ENCODE data around the gene EEF1B2. TPM values are rescaled to one million over a fixed set of nuclear protein-coding genes. Genes with fewer than 3 reads are reported as not detected.
"Not testable (repeated sequence)": the region's sequence is repeated elsewhere in the genome, so short reads cannot be mapped to it uniquely, and the experiment has no call there.

EEF1B2 gene
- total and polyA plus RNA-seq, 2 of the 13 experiments (the other 11 are each of a cell fraction or from before 2014, with no cell fraction given) = 1,284 to 1,731 TPM

DNA sequence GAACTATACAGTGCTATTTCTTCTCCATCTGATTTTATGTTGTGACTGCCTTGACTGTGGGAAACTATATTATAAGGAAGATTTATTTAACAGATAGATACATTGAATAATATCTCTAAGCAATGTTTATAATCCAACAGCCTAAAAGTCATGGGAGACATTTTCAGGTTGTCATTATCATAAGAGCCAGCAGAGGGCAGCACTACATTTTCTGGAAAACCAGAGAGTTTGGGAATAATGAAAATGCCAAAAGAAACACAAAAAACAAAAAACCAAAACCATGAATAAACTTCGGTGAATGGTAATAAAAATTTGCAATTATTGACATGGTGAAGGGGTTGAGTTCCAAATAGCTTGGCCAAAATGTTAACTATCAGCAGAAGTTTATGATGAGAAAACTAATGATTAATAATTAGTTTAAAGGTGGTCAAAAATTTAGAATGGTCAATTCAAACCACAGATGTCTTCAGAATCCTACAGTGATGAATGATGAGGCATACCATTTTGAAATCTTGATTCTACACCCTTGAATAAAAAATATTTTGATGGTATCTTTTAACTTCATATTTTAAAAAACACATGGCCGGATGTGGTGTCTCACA lies 4.7 kb downstream of the EEF1B2 start (continued):
- TF ChIP-seq KDM3A (CRISPR knock-in tag; IDR thresholded peaks at IDR 0.05; ENCODE audit: low read depth) = 0 out of 2 replicates have a peak, but pooled peaks have one; percentile 36
- peak; percentile 77; the same call in 1 of the 2 replicates for TF ChIP-seq TOE1 (CRISPR knock-in tag; IDR thresholded peaks at IDR 0.05)
- no peak for TF ChIP-seq HOXA9 (CRISPR knock-in tag; IDR thresholded peaks at IDR 0.05; ENCODE audit: borderline replicate concordance)
- TF ChIP-seq SMC3 (IDR thresholded peaks at IDR 0.05; ENCODE audit: low read length) = peak; percentile 55
- 0 out of 2 replicates have a peak, but pooled peaks have one; percentile 15 for TF ChIP-seq ZNF24 (IDR thresholded peaks at IDR 0.05)

DNA sequence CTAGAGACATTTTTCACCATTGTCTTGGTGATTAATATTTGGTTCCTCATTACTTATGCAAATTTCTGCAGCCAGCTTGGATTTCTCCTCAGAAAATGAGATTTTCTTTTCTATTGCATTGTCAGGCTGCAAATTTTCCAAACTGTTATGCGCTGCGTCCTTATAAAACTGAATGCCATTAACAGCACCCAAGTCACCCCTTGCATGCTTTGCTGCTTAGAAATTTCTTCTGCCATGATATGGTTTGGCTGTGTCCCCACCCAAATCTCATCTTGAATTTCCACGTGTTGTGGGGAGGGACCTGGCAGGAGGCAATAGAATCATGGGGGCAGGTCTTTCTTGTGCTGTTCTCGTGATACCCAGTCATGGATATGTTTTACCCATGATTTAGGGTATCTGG lies 8.5 kb downstream of the EEF1B2 start:
- H4K20me1 ChIP-seq (ENCODE audit: insufficient read depth, low read length); H3K9ac ChIP-seq (ENCODE audit: insufficient read depth, low read depth, low read length); ATAC-seq; H3K9me3 ChIP-seq (ENCODE audit: low read length); FAIRE-seq; POLR2A ChIA-PET; H3K36me3 ChIP-seq (replicated peaks in 1 of 2; ENCODE audit: control insufficient read depth in 1 of 2, insufficient read depth in 2 of 2, low read length in 2 of 2); H2AFZ ChIP-seq (ENCODE audit: low read length); H3K4me3 ChIP-seq (replicated peaks in 1 of 3; ENCODE audit: insufficient read depth in 1 of 3, low read depth in 2 of 3, low read length in 3 of 3); H3K4me2 ChIP-seq (ENCODE audit: low read depth, low read length); H3K27me3 ChIP-seq (ENCODE audit: control insufficient read depth in 1 of 2, insufficient read depth in 2 of 2, low read length in 2 of 2); in situ Hi-C loops (cut with HindIII; ENCODE audit: extremely low pct_ligation_motif_present, low pct_unique_long_range_greater_than_20kb); DNase-seq (ENCODE audit: low spot score); H3K27ac ChIP-seq (ENCODE audit: extremely low read length, insufficient read depth, low read length); H3K79me2 ChIP-seq (ENCODE audit: insufficient read depth, low read length); CTCF ChIA-PET (ENCODE audit: low intra/inter-chr PET ratio, low total read pairs); BruUV-seq (replicated peaks); H3K4me1 ChIP-seq (ENCODE audit: insufficient read depth, low read length): not testable (repeated sequence)
- intact Hi-C loops (cut with micrococcal nuclease; ENCODE audit: unreplicated experiment) = loop anchor here (10.0 kb wide), 1 partner anchor 387 kb away; no protein-coding TSS in a partner anchor
- peak; percentile 95 for TF ChIP-seq ZNF841 (CRISPR knock-in tag; IDR thresholded peaks at IDR 0.05; ENCODE audit: borderline replicate concordance)
- WGBS (ENCODE audit: low lambda C conversion rate) = 91% methylated on average over 4 of the region's 4 CpGs

DNA sequence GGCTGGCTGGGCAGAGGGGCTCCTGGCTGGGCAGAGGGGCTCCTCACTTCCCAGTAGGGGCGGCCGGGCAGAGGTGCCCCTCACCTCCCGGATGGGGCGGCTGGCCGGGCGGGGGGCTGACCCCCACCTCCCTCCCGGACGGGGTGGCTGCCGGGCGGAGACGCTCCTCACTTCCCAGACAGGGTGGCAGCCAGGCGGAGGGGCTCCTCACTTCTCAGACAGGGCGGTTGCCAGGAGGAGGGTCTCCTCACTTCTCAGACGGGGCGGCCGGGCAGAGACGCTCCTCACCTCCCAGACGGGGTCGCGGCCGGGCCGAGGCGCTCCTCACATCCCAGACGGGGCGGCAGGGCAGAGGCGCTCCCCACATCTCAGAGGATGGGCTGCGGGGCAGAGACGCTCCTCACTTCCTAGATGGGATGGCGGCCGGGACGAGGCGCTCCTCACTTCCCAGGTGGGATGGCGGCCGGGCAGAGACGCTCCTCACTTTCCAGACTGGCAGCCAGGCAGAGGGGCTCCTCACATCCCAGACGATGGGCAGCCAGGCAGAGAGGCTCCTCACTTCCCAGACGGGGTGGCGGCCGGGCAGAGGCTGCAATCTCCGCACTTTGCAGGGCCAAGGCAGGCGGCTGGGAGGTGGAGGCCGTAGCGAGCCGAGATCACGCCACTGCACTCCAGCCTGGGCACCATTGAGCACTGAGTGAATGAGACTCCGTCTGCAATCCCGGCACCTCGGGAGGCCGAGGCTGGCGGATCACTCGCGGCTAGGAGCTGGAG lies 12.1 kb downstream of the EEF1B2 start:
- H2AFZ ChIP-seq (ENCODE audit: low read length); DNase-seq (ENCODE audit: low spot score); FAIRE-seq; H3K4me3 ChIP-seq (replicated peaks in 1 of 3; ENCODE audit: insufficient read depth in 1 of 3, low read depth in 2 of 3, low read length in 3 of 3); H3K36me3 ChIP-seq (replicated peaks in 1 of 2; ENCODE audit: control insufficient read depth in 1 of 2, insufficient read depth in 2 of 2, low read length in 2 of 2); H3K9me3 ChIP-seq (ENCODE audit: low read length); H4K20me1 ChIP-seq (ENCODE audit: insufficient read depth, low read length); in situ Hi-C loops (cut with HindIII; ENCODE audit: extremely low pct_ligation_motif_present, low pct_unique_long_range_greater_than_20kb); H3K27ac ChIP-seq (ENCODE audit: extremely low read length, insufficient read depth, low read length); intact Hi-C loops (cut with micrococcal nuclease; ENCODE audit: unreplicated experiment); CTCF ChIA-PET (ENCODE audit: low intra/inter-chr PET ratio, low total read pairs); H3K9ac ChIP-seq (ENCODE audit: insufficient read depth, low read depth, low read length); H3K27me3 ChIP-seq (ENCODE audit: control insufficient read depth in 1 of 2, insufficient read depth in 2 of 2, low read length in 2 of 2); H3K79me2 ChIP-seq (ENCODE audit: insufficient read depth, low read length); BruUV-seq (replicated peaks); ATAC-seq; H3K4me2 ChIP-seq (ENCODE audit: low read depth, low read length); POLR2A ChIA-PET; H3K4me1 ChIP-seq (ENCODE audit: insufficient read depth, low read length): not testable (repeated sequence)
- WGBS (ENCODE audit: low lambda C conversion rate) = 91% methylated on average over 34 of the region's 52 CpGs
